GM12878 (cell line): ENCODE results near the gene FBXL7. TPM values are rescaled to one million over a fixed set of nuclear protein-coding genes. Genes with fewer than 3 reads are reported as not detected.

Experiments
- ATF2 ChIP-seq: IDR thresholded peaks from 2 replicates; pipeline ENCODE4 v1.6.1; 2012; ENCODE audit warnings: low read length, inconsistent platforms
- BRCA1 ChIP-seq: IDR thresholded peaks from 2 replicates; pipeline ENCODE4 v1.6.1; 2011; ENCODE audit warnings: low read depth, low read length, improper control_type of control experiment
- CHD1 ChIP-seq: IDR thresholded peaks from 2 replicates; pipeline ENCODE4 v1.6.1; 2012; ENCODE audit warnings: low read depth, low read length, improper control_type of control experiment
- GATAD2B ChIP-seq: fragments of 450-650 bp; conservative IDR thresholded peaks from 2 replicates; pipeline ENCODE4 v1.6.1; 2017; ENCODE audit warnings: low read depth, mild to moderate bottlenecking, moderate library complexity
- KAT2A ChIP-seq: conservative IDR thresholded peaks from 2 replicates; pipeline ENCODE4 v1.6.1; 2011; ENCODE audit warnings: low read depth, low read length; ENCODE audit not compliant: control insufficient read depth
- MLLT1 ChIP-seq: fragments of 450-650 bp; IDR thresholded peaks from 2 replicates; pipeline ENCODE4 v1.6.1; 2016; ENCODE audit warnings: mild to moderate bottlenecking
- MTA2 ChIP-seq: fragments of 450-650 bp; IDR thresholded peaks from 2 replicates; pipeline ENCODE4 v1.6.1; 2016; ENCODE audit warnings: low read depth, mild to moderate bottlenecking, moderate library complexity
- MTA3 ChIP-seq: IDR thresholded peaks from 2 replicates; pipeline ENCODE4 v1.6.1; 2012; ENCODE audit warnings: low read length, inconsistent platforms, borderline replicate concordance
- SIN3A ChIP-seq: IDR thresholded peaks from 2 replicates; pipeline ENCODE4 v1.6.1; 2012; ENCODE audit warnings: low read depth, low read length, improper control_type of control experiment
- TCF3 ChIP-seq: IDR thresholded peaks from 2 replicates; pipeline ENCODE4 v1.6.1; 2012; ENCODE audit warnings: low read depth, mild to moderate bottlenecking, low read length, borderline replicate concordance; ENCODE audit not compliant: insufficient read depth
- polyA plus RNA-seq, 11 experiments: library from polyadenylated mRNA; depleted of rRNA in 4 of 11; unstranded in 6 of 11; stranded (reverse) in 5 of 11; fragments of >200 nt; fragmentation: Nextera tagmentation in 4 of 11; fragmentation: Illumina TruSeq in 1 of 11; extraction: Ambion mirVana in 4 of 11; extraction: Trizol in 1 of 11; gene quantifications; 1 replicate in 1 of 11; 2 replicates in 10 of 11; pipeline versions ENCODE4 v1.2.1 to v1.2.3, GENCODE V29; 2011 to 2016; ENCODE audit warnings: inconsistent platforms in 2 of 11, missing spikeins in 2 of 11, low read depth in 1 of 11
- total RNA-seq, 4 experiments: library from RNA; depleted of rRNA in 3 of 4; stranded (reverse); fragments of >200 nt in 3 of 4; fragmentation: Illumina TruSeq in 1 of 4; extraction: Trizol in 1 of 4; gene quantifications; 2 replicates each; pipeline versions ENCODE4 v1.2.1 to v1.2.3, GENCODE V29; 2013 to 2021
- TF ChIP-seq, protein P1 (sequence below): fragments of 450-650 bp; IDR thresholded peaks from 2 replicates; pipeline ENCODE4 v1.6.1; 2016; ENCODE audit warnings: mild to moderate bottlenecking, moderate library complexity, borderline replicate concordance
- TF ChIP-seq, protein P2 (sequence below): fragments of 450-650 bp; IDR thresholded peaks from 2 replicates; pipeline ENCODE4 v1.6.1; 2017; ENCODE audit warnings: borderline replicate concordance
- TF ChIP-seq, protein P3 (sequence below): fragments of 450-650 bp; IDR thresholded peaks from 2 replicates; pipeline ENCODE4 v1.6.1; 2017; ENCODE audit warnings: mild to moderate bottlenecking

FBXL7 gene
- total and polyA plus RNA-seq, 10 of the 15 experiments (the other 5 are each of a cell fraction or from before 2014, with no cell fraction given): 0.03 to 0.44 (median 0.16) TPM

GRCh38 chr5:15808577-15808976 is 308.6 kb downstream of the FBXL7 start (continued):
- TF ChIP-seq, protein P1, sequence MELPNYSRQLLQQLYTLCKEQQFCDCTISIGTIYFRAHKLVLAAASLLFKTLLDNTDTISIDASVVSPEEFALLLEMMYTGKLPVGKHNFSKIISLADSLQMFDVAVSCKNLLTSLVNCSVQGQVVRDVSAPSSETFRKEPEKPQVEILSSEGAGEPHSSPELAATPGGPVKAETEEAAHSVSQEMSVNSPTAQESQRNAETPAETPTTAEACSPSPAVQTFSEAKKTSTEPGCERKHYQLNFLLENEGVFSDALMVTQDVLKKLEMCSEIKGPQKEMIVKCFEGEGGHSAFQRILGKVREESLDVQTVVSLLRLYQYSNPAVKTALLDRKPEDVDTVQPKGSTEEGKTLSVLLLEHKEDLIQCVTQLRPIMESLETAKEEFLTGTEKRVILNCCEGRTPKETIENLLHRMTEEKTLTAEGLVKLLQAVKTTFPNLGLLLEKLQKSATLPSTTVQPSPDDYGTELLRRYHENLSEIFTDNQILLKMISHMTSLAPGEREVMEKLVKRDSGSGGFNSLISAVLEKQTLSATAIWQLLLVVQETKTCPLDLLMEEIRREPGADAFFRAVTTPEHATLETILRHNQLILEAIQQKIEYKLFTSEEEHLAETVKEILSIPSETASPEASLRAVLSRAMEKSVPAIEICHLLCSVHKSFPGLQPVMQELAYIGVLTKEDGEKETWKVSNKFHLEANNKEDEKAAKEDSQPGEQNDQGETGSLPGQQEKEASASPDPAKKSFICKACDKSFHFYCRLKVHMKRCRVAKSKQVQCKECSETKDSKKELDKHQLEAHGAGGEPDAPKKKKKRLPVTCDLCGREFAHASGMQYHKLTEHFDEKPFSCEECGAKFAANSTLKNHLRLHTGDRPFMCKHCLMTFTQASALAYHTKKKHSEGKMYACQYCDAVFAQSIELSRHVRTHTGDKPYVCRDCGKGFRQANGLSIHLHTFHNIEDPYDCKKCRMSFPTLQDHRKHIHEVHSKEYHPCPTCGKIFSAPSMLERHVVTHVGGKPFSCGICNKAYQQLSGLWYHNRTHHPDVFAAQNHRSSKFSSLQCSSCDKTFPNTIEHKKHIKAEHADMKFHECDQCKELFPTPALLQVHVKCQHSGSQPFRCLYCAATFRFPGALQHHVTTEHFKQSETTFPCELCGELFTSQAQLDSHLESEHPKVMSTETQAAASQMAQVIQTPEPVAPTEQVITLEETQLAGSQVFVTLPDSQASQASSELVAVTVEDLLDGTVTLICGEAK: no peak
- TF ChIP-seq SIN3A (no peak), ATF2 (no peak), GATAD2B (no peak), BRCA1 (no peak), TCF3 (no peak), MTA3 (no peak), MTA2 (no peak), CHD1 (no peak), KAT2A (no peak), MLLT1 (no peak)
- TF ChIP-seq, protein P2, sequence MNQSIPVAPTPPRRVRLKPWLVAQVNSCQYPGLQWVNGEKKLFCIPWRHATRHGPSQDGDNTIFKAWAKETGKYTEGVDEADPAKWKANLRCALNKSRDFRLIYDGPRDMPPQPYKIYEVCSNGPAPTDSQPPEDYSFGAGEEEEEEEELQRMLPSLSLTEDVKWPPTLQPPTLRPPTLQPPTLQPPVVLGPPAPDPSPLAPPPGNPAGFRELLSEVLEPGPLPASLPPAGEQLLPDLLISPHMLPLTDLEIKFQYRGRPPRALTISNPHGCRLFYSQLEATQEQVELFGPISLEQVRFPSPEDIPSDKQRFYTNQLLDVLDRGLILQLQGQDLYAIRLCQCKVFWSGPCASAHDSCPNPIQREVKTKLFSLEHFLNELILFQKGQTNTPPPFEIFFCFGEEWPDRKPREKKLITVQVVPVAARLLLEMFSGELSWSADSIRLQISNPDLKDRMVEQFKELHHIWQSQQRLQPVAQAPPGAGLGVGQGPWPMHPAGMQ: no peak
- TF ChIP-seq, protein P3, sequence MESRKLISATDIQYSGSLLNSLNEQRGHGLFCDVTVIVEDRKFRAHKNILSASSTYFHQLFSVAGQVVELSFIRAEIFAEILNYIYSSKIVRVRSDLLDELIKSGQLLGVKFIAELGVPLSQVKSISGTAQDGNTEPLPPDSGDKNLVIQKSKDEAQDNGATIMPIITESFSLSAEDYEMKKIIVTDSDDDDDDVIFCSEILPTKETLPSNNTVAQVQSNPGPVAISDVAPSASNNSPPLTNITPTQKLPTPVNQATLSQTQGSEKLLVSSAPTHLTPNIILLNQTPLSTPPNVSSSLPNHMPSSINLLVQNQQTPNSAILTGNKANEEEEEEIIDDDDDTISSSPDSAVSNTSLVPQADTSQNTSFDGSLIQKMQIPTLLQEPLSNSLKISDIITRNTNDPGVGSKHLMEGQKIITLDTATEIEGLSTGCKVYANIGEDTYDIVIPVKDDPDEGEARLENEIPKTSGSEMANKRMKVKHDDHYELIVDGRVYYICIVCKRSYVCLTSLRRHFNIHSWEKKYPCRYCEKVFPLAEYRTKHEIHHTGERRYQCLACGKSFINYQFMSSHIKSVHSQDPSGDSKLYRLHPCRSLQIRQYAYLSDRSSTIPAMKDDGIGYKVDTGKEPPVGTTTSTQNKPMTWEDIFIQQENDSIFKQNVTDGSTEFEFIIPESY: no peak
